Natural killer cell (primary cell): ENCODE measurements around the gene HIP1. TPM values are rescaled to one million over a fixed set of nuclear protein-coding genes. Genes with fewer than 3 reads are reported as not detected.

Experiments used
- ATAC-seq, 3 donors: fragments of 150-1000 bp in 2 of 3; fragments of 200-7000 bp in 1 of 3; cut with Tn5 transposase; 1 replicate in 1 of 3; 2 replicates in 2 of 3; pipeline ENCODE4 v1.10.0; 2021; ENCODE audit warnings: mild to moderate bottlenecking in 2 of 3, moderate library complexity in 2 of 3
- DNase-seq, 2 donors: peaks; one replicate each; pipeline versions ENCODE4 v3.0.0 to v3.0.0-alpha.2; 2013 to 2021; ENCODE audit warnings: mixed read lengths in 1 of 2
- H3K27ac ChIP-seq: one replicate; pipeline ENCODE4 v1.5.1; 2013; ENCODE audit warnings: mild to moderate bottlenecking, low read length
- H3K27me3 ChIP-seq: one replicate; pipeline ENCODE4 v1.6.1; 2013; ENCODE audit warnings: low read length; ENCODE audit not compliant: control insufficient read depth, insufficient read depth
- H3K36me3 ChIP-seq: one replicate; pipeline ENCODE4 v1.6.1; 2013; ENCODE audit warnings: low read length; ENCODE audit not compliant: control insufficient read depth, insufficient read depth
- H3K4me1 ChIP-seq: one replicate; pipeline ENCODE4 v1.6.1; 2013; ENCODE audit warnings: low read length; ENCODE audit not compliant: control insufficient read depth, insufficient read depth
- H3K4me3 ChIP-seq: one replicate; pipeline ENCODE4 v1.5.1; 2013; ENCODE audit warnings: low read length
- H3K9me3 ChIP-seq: one replicate; pipeline ENCODE4 v1.6.1; 2013; ENCODE audit warnings: low read length; ENCODE audit not compliant: control insufficient read depth, insufficient read depth
- H3K27ac Mint-ChIP-seq, 2 donors: one replicate each; pipeline ENCODE4 v1.8.0; 2022; ENCODE audit warnings: mild to moderate bottlenecking in 2 of 2, mixed read lengths in 2 of 2, moderate library complexity in 1 of 2
- H3K27me3 Mint-ChIP-seq, 2 donors: one replicate each; pipeline ENCODE4 v1.8.0; 2022; ENCODE audit warnings: low read depth in 2 of 2, mixed read lengths in 2 of 2
- H3K36me3 Mint-ChIP-seq: one replicate; pipeline ENCODE4 v1.8.0; 2022; ENCODE audit warnings: mixed read lengths
- H3K4me1 Mint-ChIP-seq, 2 donors: one replicate each; pipeline ENCODE4 v1.8.0; 2022; ENCODE audit warnings: mixed read lengths in 2 of 2
- H3K4me3 Mint-ChIP-seq: one replicate; pipeline ENCODE4 v1.8.0; 2022; ENCODE audit warnings: mild to moderate bottlenecking, moderate library complexity, mixed read lengths
- H3K9me3 Mint-ChIP-seq, 2 donors: one replicate each; pipeline ENCODE4 v1.8.0; 2022; ENCODE audit warnings: mixed read lengths in 2 of 2
- CTCF ChIP-seq: fragments of 200-600 bp; IDR thresholded peaks from one replicate; pipeline ENCODE4 v1.8.0; 2022; ENCODE audit warnings: antibody characterized with exemption
- WGBS: methylation state at CpG from one replicate; pipeline ENCODE4 v1.1.7; 2013; ENCODE audit warnings: missing lambda C conversion rate; ENCODE audit not compliant: insufficient coverage; 5-methylcytosine and 5-hydroxymethylcytosine counted together
- intact Hi-C: fragments of 100-400 bp; cut with micrococcal nuclease; formaldehyde crosslinking; loops from one replicate; pipeline ENCODE4 v1.14.2; 2022
- total RNA-seq, 4 donors: library from RNA; stranded (reverse); fragments of 120-200 nt in 1 of 4; gene quantifications; one replicate each; pipeline versions ENCODE4 v1.2.3 to v1.2.4, GENCODE V29; 2013 to 2022

Gene HIP1
- total RNA-seq, 3 donors from 2014 or later (not counting 1 experiment from before 2014, with no cell fraction given): 17.1 to 27.9 (median 23.1) TPM

- 88% methylated on average over 7 of the region's 7 CpGs for WGBS
- no peak for TF ChIP-seq CTCF
- DNase-seq: no peak
- Histone ChIP-seq H3K4me1 (no peaks in the 10 kb centered on the region), H3K4me3 (no peak overlapping the region), H3K27me3 (no peaks in the 10 kb centered on the region), H3K36me3 (no peaks in the 10 kb centered on the region), H3K9me3 (no peaks in the 10 kb centered on the region), H3K27ac (no peak overlapping the region)
- Mint-ChIP-seq H3K27ac (no peak overlapping the region), H3K36me3 (no peaks in the 10 kb centered on the region), H3K4me3 (no peak overlapping the region), H3K9me3 (no peaks in the 10 kb centered on the region), H3K27me3 (no peaks in the 10 kb centered on the region), H3K4me1 (peaks cover 0 to 11% of the 10 kb centered on the region in 2 donors)
- ATAC-seq: no peak
- intact Hi-C loops: no loop called here
Measured at GRCh38 chr7:75650062-75650461, 88.7 kb downstream of the HIP1 start.

GRCh38 chr7:75649462-75649861 lies 89.3 kb downstream of the HIP1 start:
- Mint-ChIP-seq H3K27me3 (no peaks in the 10 kb centered on the region), H3K4me1 (peaks cover 0 to 11% of the 10 kb centered on the region in 2 donors), H3K9me3 (no peaks in the 10 kb centered on the region), H3K36me3 (no peaks in the 10 kb centered on the region), H3K4me3 (no peak overlapping the region), H3K27ac (no peak overlapping the region)
- Histone ChIP-seq H3K36me3 (no peaks in the 10 kb centered on the region), H3K4me1 (no peaks in the 10 kb centered on the region), H3K27me3 (no peaks in the 10 kb centered on the region), H3K27ac (no peak overlapping the region), H3K9me3 (no peaks in the 10 kb centered on the region), H3K4me3 (no peak overlapping the region)
- intact Hi-C loops: no loop called here
- TF ChIP-seq CTCF: no peak
- DNase-seq: no peak
- 67% methylated on average over 4 of the region's 4 CpGs for WGBS
- ATAC-seq: no peak

- Histone ChIP-seq H3K27me3 (no peaks in the 10 kb centered on the region), H3K9me3 (peaks cover 7% of the 10 kb centered on the region), H3K4me3 (no peak overlapping the region), H3K36me3 (no peaks in the 10 kb centered on the region), H3K4me1 (peaks cover under 1% of the 10 kb centered on the region), H3K27ac (no peak overlapping the region)
- ATAC-seq: no peak
- no peaks in the 10 kb centered on the region for H3K9me3 Mint-ChIP-seq
- intact Hi-C loops: no loop called here
- no peak for TF ChIP-seq CTCF
- H3K36me3 Mint-ChIP-seq: no peaks in the 10 kb centered on the region
- no peak for DNase-seq
- peaks cover 0 to 11% of the 10 kb centered on the region in 2 donors for H3K4me1 Mint-ChIP-seq
- no peaks in the 10 kb centered on the region for H3K27me3 Mint-ChIP-seq
- 94% methylated on average over 6 of the region's 6 CpGs for WGBS
- peak overlapping the region in 1 of 2 donors; percentile 63 for H3K27ac Mint-ChIP-seq
- H3K4me3 Mint-ChIP-seq: no peak overlapping the region
Measured at GRCh38 chr7:75647709-75648438, 90.9 kb downstream of the HIP1 start.
